NCI-H2107 treated with DMSO at 0.1 percent for 48 hours (cell line): ENCODE data around the gene CACNA1C.
"Not testable (repeated sequence)": the region's sequence is repeated elsewhere in the genome, so short reads cannot be mapped to it uniquely, and the experiment has no call there.

Experiments used
- DNase-seq: peaks from one replicate; lab custom pipeline; 2025; ENCODE audit not compliant: unreplicated experiment; lab: John Stamatoyannopoulos, UW

The CACNA1C gene

GRCh38 chr12:2074792-2075191, 22.0 kb downstream of the CACNA1C start:
- no peak for DNase-seq

DNA sequence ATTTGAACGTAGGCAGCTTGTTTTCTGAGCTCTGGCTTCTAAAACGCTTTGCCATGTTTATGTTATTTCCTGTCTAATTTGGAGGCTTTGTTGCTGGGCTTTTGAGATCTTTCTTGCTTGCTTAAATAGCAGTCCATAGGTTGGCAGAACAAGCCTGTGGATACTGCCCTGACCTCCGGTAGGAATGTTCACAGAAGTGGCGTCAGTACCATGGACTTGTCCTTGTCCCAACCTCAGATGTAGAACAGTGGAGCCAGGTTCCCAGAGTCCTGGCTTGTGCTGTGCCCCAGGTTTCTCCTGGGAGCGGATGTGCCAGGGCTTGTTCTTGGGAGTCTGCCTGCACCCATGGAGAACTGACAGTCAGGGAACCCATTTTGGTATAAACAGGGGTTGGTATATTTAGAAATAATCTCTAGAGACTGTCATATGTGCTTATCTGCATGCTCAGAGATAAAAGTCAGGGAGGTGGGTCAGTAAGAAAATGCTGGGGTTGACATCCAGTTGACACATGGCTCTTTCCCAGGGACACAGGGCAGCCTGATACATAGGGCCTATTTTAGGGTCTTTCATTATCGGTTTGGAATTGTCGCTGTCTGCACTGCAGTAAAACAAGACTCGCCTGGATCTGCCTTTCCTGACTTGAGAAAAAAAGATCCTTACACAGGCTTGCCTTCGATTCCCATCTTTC, 22.9 kb downstream of the CACNA1C start:
- DNase-seq, result no peak

- DNase-seq, result no peak
Measured at GRCh38 chr12:2076196-2076570, 23.4 kb downstream of the CACNA1C start.

- no peak for DNase-seq
Measured at GRCh38 chr12:2076728-2077127, 23.9 kb downstream of the CACNA1C start.

DNA sequence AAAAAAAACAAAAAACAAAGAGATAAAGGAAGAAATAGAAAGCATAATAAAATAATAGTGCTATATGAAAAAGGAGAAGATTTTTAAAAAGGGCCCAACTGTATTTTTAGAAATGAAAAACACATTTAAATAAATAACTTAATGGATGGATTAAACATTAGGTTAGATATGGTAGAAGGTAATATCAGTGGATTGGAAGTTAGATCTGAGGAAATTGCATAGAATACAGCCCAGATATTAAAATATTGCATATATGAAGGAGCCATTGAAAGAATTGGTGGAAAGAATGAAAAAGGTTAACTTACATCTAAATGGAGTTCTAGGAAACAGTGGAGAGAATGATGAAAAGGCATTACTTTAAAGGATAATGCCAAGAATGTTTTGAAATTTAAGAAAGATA, 27.8 kb downstream of the CACNA1C start:
- DNase-seq, result no peak

GRCh38 chr12:2082321-2082720, 29.5 kb downstream of the CACNA1C start:
- DNase-seq, result no peak

DNA sequence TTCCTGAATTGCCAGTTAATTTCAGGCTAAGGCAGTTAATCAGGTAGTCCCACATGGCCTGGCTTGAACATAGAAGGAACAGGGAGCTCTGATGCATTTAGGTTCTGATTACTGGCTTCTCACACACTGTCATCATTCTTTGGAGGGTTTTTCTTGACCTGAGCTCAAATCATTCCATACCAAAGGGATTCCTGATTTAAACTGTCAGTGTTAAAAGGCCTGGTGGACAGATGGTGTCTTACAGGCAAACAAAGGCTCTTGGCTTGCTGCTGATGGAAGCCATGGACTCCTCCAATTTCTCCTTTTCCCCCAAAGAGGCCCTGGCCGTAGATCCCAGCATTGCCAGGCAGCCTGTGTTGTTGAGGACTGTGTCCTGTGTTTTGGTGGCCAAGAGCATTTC, 30.2 kb downstream of the CACNA1C start:
- DNase-seq, result no peak

DNA sequence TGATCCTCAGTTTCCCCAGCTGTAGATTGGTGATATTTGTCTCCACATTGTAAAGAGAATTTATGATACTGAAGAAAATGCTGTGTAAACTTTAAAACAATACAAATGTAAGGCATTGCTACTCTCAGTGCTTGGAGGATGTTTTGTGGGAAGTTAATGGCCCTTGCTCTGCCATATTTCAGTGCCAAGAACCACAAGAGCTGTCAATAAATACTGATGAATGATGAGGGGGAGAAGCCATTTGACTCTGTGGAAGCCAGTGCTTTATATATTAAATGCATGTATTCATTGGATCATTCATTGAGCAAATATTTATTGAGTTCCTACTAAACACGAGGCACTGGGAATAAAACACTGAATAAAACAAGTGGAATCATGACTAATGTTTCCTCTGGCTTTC, 30.8 kb downstream of the CACNA1C start:
- DNase-seq, result peak; percentile 0

GRCh38 chr12:2084553-2085296, 31.9 kb downstream of the CACNA1C start:
- no peak for DNase-seq

- DNase-seq, result no peak
Measured at GRCh38 chr12:2092354-2092753, 39.6 kb downstream of the CACNA1C start.

DNA sequence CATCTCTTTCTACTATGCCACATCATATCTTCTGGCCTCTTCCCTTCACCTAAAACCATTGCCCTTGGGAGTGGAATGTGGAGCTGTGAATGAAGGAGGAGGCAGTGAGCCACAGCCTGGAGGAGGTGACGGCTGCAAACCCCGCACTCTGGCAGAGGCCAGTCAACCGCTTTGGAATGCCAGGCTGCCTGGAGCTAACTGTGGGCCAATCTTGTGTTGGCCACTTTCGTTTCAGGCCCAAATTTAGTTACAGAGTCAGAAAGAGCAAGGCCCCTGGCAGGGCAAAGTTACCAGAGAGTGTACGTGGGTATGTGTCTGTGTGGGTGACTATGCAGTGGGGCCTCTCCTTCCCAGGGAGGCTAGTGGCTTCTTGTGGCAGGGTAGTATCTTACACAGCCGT, 40.1 kb downstream of the CACNA1C start:
- no peak for DNase-seq

DNA sequence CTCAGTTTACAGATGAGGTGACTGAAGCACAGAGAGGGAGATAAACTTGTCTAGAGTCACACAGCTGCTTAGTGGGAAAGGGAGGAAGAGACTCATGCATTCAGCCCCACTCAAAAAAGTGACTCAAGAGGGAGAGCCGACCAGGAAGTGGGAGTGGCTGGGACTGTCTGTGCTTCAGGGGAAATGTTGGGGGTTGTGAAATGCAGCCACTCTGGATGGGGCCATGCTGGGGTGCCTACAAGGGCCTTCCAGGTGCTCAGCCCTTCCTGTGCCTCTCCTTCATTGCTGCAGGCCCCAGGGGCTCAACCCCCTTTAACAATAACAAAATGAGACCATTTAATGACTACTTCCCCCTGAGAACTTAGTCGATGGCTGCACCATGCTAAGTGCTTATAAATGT, 41.8 kb downstream of the CACNA1C start:
- no peak for DNase-seq

- DNase-seq, result no peak
Measured at GRCh38 chr12:2095878-2096277, 43.1 kb downstream of the CACNA1C start.

GRCh38 chr12:2097617-2098016, 44.8 kb downstream of the CACNA1C start:
- DNase-seq, result no peak

DNA sequence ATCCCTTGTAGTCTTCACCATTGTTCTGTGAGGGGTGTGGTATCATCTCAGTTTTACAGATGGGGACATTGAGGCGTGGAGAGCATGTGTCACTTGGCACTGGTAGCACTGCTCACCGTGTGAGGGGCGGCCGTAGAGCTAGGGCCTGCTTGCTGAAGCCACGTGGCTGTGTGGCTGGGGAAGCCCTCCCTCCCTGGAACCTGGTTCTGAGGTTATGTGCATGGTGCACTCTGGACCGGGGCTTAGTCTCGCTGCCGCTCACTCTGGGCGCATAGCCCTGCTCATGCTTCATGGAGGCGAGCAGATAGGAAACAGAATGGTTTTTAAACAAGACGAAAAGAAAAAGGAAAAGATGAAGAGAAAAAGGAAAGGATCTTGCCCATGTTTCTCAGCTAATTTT, 46.1 kb downstream of the CACNA1C start:
- DNase-seq, result no peak

DNA sequence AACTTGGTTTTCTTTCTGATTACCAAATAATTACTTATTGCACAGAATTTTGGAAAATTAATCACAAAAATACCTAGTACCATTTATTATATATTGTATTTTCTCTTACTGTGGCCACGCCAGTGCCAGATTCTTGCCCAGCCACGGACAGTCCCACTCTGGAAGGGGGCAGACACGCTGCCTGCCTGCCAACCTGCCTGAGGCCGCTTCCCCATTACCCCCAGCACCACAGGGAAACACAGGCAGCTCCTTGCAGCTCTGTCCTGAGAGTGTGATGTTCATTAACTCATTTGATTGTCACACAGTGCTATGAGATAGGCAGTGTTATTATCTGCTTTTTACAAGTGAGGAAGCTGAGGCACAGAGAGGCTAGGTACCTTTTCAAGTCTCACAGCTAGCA, 46.8 kb downstream of the CACNA1C start:
- no peak for DNase-seq

DNA sequence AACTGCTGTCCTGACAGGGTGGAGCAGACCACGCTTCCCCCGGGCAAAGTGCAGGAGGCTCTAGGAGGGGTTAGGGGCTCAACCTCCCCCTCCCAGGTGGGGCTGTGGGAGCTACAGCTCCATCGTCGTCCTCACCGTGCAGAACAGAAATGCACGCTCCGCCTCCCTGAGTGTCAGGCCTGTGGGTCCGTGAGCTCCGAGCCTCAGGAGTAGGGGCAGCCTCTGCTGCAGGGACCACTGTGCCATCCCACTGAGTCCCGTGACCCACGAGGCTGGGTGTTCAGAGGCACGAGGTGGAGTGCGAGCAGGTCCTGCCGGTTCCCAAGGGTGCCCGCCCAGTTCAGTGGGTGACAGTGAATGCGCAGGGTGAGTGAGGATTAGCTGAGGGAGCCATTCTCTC, 48.6 kb downstream of the CACNA1C start:
- no peak for DNase-seq

- DNase-seq, result no peak
Measured at GRCh38 chr12:2101771-2102170, 49.0 kb downstream of the CACNA1C start.

DNA sequence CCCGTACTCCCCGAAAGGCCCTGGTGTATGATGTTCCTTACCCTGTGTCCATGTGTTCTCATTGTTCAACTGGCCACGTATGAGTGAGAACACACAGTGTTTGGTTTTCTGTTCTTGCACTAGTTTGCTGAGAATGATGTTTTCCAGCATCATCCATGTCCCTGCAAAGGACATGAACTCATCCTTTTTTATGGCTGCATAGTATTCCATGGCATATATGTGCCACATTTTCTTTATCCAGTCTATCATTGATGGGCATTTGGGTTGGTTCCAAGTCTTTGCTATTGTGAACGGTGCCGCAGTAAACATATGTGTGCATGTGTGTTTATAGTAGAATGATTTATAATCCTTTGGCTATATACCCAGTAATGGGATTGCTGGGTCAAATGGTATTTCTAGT, 49.9 kb downstream of the CACNA1C start:
- not testable (repeated sequence) for DNase-seq

- DNase-seq, result not testable (repeated sequence)
Measured at GRCh38 chr12:2105387-2105786, 52.6 kb downstream of the CACNA1C start.

GRCh38 chr12:2108166-2108565, 55.4 kb downstream of the CACNA1C start:
- no peak for DNase-seq

- no peak for DNase-seq
Measured at GRCh38 chr12:2108975-2109671, 56.3 kb downstream of the CACNA1C start.
